LHCN-M2 (cell line): Measurements from ENCODE around the gene OTOS. TPM values are rescaled to one million over a fixed set of nuclear protein-coding genes. Genes with fewer than 3 reads are reported as not detected.

ENCODE experiments used
- DNase-seq: peaks from one replicate; pipeline ENCODE4 v3.0.0-alpha.2; 2012; ENCODE audit warnings: low read depth
- total RNA-seq: library from RNA; depleted of rRNA; stranded (reverse); fragments of >200 nt; gene quantifications from 2 replicates; pipeline ENCODE4 v1.2.3, GENCODE V29; 2014

The OTOS gene
- total RNA-seq, 1 experiment from 2014 or later, result not detected

- DNase-seq, result no peak
Measured at GRCh38 chr2:240136671-240137292, 3.7 kb downstream of the OTOS start.

- DNase-seq, result peak; percentile 86
Measured at GRCh38 chr2:240136013-240136670, 4.3 kb downstream of the OTOS start, which contains the start of gene COPS9. Gene COPS9, minus strand, starts transcription at chr2:240136305. Its CDS starts 21 bp downstream, at chr2:240136284.

GRCh38 chr2:240135706-240136012 is 4.8 kb downstream of the OTOS start:
- no peak for DNase-seq

- DNase-seq, result no peak
Measured at GRCh38 chr2:240134956-240135520, 5.4 kb downstream of the OTOS start.

- no peak for DNase-seq
Measured at GRCh38 chr2:240134466-240134865, 6.0 kb downstream of the OTOS start.

GRCh38 chr2:240133401-240133800 is 7.1 kb downstream of the OTOS start:
- DNase-seq, result no peak

GRCh38 chr2:240132651-240132980 is 7.8 kb downstream of the OTOS start:
- DNase-seq, result no peak

GRCh38 chr2:240131941-240132650 is 8.4 kb downstream of the OTOS start:
- DNase-seq, result no peak

- DNase-seq, result no peak
Measured at GRCh38 chr2:240131296-240131695, 9.2 kb downstream of the OTOS start.

GRCh38 chr2:240130393-240131195 is 9.9 kb downstream of the OTOS start:
- DNase-seq, result no peak

GRCh38 chr2:240129731-240130392 is 10.6 kb downstream of the OTOS start:
- no peak for DNase-seq

GRCh38 chr2:240129311-240129710 is 11.1 kb downstream of the OTOS start:
- no peak for DNase-seq

GRCh38 chr2:240128608-240129145 is 11.8 kb downstream of the OTOS start:
- no peak for DNase-seq

GRCh38 chr2:240127911-240128607 is 12.4 kb downstream of the OTOS start:
- no peak for DNase-seq

- no peak for DNase-seq
Measured at GRCh38 chr2:240127191-240127750, 13.2 kb downstream of the OTOS start.

- DNase-seq, result no peak
Measured at GRCh38 chr2:240126731-240127130, 13.7 kb downstream of the OTOS start.

- no peak for DNase-seq
Measured at GRCh38 chr2:240125742-240126141, 14.7 kb downstream of the OTOS start.

GRCh38 chr2:240124651-240125030 is 15.8 kb downstream of the OTOS start:
- no peak for DNase-seq

GRCh38 chr2:240123821-240124650 is 16.4 kb downstream of the OTOS start:
- no peak for DNase-seq
